Measurements from ENCODE around the gene MAGEA2. TPM values are rescaled to one million over a fixed set of nuclear protein-coding genes. Genes with fewer than 3 reads are reported as not detected.
"Not testable (repeated sequence)": the region's sequence is repeated elsewhere in the genome, so short reads cannot be mapped to it uniquely, and the experiment has no call there.

The MAGEA2 gene
- polyA plus RNA-seq, 3 donors = not detected

GRCh38 chrX:152713195-152713594, 40.4 kb downstream of the MAGEA2 start:
- not testable (repeated sequence) for DNase-seq

DNA sequence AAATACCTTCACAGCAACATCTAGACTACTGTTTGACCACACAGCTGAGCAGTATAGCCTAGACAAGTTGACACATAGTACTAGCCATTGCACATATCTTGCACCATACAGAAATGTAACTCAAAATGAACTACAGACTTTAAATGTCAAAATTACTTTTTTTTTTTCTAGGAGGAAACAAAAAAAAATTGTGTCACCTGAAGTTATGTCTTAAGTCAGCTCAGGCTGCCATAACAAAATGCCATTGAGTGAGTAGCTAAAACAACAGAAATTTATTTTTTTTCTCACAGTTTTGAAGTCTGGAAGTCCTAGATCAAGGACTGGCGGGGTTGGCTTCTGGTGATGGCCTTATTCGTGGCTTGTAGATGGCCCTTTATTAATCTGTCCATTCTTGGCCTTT, 44.5 kb downstream of the MAGEA2 start, which contains the start of gene CSAG2:
Gene CSAG2, minus strand, starts transcription at position 101 of the 400 bp plus-strand sequence. CDS start 161 bp downstream, outside the sequence.
- DNase-seq = not testable (repeated sequence)

- not testable (repeated sequence) for DNase-seq
Measured at GRCh38 chrX:152706500-152706899, 47.1 kb downstream of the MAGEA2 start.

DNA sequence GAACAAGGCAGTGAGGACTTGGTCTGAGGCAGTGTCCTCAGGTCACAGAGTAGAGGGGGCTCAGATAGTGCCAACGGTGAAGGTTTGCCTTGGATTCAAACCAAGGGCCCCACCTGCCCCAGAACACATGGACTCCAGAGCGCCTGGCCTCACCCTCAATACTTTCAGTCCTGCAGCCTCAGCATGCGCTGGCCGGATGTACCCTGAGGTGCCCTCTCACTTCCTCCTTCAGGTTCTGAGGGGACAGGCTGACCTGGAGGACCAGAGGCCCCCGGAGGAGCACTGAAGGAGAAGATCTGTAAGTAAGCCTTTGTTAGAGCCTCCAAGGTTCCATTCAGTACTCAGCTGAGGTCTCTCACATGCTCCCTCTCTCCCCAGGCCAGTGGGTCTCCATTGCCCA, 53.3 kb downstream of the MAGEA2 start:
- DNase-seq = not testable (repeated sequence)

Other genes starting within 250 kb of the MAGEA2 start
- gene GABRQ, start 115.9 kb downstream of the MAGEA2 start, polyA plus RNA-seq (ENCODE audit: insufficient read length in 3 of 3) = 1 to 10 TPM in 2 of 3 donors, under 1 TPM in 1; 0.90 to 1.1 (median 1.0) TPM
- gene MAGEA3, start 55.0 kb downstream of the MAGEA2 start, polyA plus RNA-seq (ENCODE audit: insufficient read length in 3 of 3) = not detected
- not detected for gene CSAG2, start 44.6 kb downstream of the MAGEA2 start, polyA plus RNA-seq (ENCODE audit: insufficient read length in 3 of 3)
- gene MAGEA2B, start 39.2 kb downstream of the MAGEA2 start, polyA plus RNA-seq (ENCODE audit: insufficient read length in 3 of 3) = not detected
- gene CSAG1, start 20.1 kb downstream of the MAGEA2 start, polyA plus RNA-seq (ENCODE audit: insufficient read length in 3 of 3) = not detected
- not detected for gene MAGEA12, start 20.1 kb downstream of the MAGEA2 start, polyA plus RNA-seq (ENCODE audit: insufficient read length in 3 of 3)
- not detected for gene CSAG3, start 5.4 kb upstream of the MAGEA2 start, polyA plus RNA-seq (ENCODE audit: insufficient read length in 3 of 3)
- gene MAGEA6, start 15.8 kb upstream of the MAGEA2 start, polyA plus RNA-seq (ENCODE audit: insufficient read length in 3 of 3) = not detected
- 100 to 1,000 TPM; 101 to 119 (median 114) TPM for gene CETN2, start 76.9 kb upstream of the MAGEA2 start, polyA plus RNA-seq (ENCODE audit: insufficient read length in 3 of 3)
- 10 to 100 TPM; 28.1 to 31.6 (median 28.9) TPM for gene NSDHL, start 77.2 kb upstream of the MAGEA2 start, polyA plus RNA-seq (ENCODE audit: insufficient read length in 3 of 3)
- 10 to 100 TPM; 40.6 to 47.1 (median 44.6) TPM for gene ZNF185, start 144.2 kb upstream of the MAGEA2 start, polyA plus RNA-seq (ENCODE audit: insufficient read length in 3 of 3)
- under 1 TPM; 0.36 to 0.64 (median 0.51) TPM for gene PNMA5, start 240.3 kb upstream of the MAGEA2 start, polyA plus RNA-seq (ENCODE audit: insufficient read length in 3 of 3)

All from renal pelvis (tissue), 4 donors.